Measurements from ENCODE around the gene GPBAR1. TPM values are rescaled to one million over a fixed set of nuclear protein-coding genes. Genes with fewer than 3 reads are reported as not detected.

GPBAR1 gene
- total and polyA plus RNA-seq, 9 of the 15 experiments (the other 6 are each of a cell fraction or from before 2014, with no cell fraction given) = not detected

DNA sequence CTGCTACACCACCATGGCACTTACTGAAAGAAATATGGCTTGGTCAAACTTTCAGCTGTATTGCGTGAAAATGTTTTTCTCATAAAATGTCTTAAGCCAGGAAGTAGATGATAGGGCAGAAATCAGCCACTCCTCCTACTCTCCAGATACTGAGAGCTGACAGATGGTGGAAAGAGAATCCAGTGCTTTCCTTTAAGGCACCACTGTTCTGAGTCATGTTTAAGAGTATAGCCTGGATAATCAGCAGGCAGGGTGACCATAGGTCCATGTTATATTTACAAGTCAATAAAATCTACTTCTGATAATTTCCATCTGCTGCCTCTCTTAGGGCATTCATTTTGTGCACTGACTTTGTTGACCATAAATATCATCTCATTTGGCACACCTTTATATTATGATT lies 21.9 kb upstream of the GPBAR1 start (continued):
- TF ChIP-seq PRDM10 (IDR thresholded peaks at IDR 0.05; ENCODE audit: partially characterized antibody) (no peak), GTF2A2 (tag; IDR thresholded peaks at IDR 0.05) (no peak), RAD21 (CRISPR knock-in tag; conservative IDR thresholded peaks at IDR 0.05 in 1 of 2, IDR thresholded peaks at IDR 0.05 in 1 of 2) (no peak), SRSF7 (optimal IDR thresholded peaks at IDR 0.05; ENCODE audit: low read depth, low read length) (no peak), SREBF1 (IDR thresholded peaks at IDR 0.05; ENCODE audit: borderline replicate concordance, low read depth, low read length) (no peak), ZBTB43 (CRISPR knock-in tag; IDR thresholded peaks at IDR 0.05) (no peak), MIER1 (IDR thresholded peaks at IDR 0.05; ENCODE audit: low read depth) (no peak), FOXJ3 (CRISPR knock-in tag; IDR thresholded peaks at IDR 0.05) (no peak)
- TF ChIP-seq, protein P1, sequence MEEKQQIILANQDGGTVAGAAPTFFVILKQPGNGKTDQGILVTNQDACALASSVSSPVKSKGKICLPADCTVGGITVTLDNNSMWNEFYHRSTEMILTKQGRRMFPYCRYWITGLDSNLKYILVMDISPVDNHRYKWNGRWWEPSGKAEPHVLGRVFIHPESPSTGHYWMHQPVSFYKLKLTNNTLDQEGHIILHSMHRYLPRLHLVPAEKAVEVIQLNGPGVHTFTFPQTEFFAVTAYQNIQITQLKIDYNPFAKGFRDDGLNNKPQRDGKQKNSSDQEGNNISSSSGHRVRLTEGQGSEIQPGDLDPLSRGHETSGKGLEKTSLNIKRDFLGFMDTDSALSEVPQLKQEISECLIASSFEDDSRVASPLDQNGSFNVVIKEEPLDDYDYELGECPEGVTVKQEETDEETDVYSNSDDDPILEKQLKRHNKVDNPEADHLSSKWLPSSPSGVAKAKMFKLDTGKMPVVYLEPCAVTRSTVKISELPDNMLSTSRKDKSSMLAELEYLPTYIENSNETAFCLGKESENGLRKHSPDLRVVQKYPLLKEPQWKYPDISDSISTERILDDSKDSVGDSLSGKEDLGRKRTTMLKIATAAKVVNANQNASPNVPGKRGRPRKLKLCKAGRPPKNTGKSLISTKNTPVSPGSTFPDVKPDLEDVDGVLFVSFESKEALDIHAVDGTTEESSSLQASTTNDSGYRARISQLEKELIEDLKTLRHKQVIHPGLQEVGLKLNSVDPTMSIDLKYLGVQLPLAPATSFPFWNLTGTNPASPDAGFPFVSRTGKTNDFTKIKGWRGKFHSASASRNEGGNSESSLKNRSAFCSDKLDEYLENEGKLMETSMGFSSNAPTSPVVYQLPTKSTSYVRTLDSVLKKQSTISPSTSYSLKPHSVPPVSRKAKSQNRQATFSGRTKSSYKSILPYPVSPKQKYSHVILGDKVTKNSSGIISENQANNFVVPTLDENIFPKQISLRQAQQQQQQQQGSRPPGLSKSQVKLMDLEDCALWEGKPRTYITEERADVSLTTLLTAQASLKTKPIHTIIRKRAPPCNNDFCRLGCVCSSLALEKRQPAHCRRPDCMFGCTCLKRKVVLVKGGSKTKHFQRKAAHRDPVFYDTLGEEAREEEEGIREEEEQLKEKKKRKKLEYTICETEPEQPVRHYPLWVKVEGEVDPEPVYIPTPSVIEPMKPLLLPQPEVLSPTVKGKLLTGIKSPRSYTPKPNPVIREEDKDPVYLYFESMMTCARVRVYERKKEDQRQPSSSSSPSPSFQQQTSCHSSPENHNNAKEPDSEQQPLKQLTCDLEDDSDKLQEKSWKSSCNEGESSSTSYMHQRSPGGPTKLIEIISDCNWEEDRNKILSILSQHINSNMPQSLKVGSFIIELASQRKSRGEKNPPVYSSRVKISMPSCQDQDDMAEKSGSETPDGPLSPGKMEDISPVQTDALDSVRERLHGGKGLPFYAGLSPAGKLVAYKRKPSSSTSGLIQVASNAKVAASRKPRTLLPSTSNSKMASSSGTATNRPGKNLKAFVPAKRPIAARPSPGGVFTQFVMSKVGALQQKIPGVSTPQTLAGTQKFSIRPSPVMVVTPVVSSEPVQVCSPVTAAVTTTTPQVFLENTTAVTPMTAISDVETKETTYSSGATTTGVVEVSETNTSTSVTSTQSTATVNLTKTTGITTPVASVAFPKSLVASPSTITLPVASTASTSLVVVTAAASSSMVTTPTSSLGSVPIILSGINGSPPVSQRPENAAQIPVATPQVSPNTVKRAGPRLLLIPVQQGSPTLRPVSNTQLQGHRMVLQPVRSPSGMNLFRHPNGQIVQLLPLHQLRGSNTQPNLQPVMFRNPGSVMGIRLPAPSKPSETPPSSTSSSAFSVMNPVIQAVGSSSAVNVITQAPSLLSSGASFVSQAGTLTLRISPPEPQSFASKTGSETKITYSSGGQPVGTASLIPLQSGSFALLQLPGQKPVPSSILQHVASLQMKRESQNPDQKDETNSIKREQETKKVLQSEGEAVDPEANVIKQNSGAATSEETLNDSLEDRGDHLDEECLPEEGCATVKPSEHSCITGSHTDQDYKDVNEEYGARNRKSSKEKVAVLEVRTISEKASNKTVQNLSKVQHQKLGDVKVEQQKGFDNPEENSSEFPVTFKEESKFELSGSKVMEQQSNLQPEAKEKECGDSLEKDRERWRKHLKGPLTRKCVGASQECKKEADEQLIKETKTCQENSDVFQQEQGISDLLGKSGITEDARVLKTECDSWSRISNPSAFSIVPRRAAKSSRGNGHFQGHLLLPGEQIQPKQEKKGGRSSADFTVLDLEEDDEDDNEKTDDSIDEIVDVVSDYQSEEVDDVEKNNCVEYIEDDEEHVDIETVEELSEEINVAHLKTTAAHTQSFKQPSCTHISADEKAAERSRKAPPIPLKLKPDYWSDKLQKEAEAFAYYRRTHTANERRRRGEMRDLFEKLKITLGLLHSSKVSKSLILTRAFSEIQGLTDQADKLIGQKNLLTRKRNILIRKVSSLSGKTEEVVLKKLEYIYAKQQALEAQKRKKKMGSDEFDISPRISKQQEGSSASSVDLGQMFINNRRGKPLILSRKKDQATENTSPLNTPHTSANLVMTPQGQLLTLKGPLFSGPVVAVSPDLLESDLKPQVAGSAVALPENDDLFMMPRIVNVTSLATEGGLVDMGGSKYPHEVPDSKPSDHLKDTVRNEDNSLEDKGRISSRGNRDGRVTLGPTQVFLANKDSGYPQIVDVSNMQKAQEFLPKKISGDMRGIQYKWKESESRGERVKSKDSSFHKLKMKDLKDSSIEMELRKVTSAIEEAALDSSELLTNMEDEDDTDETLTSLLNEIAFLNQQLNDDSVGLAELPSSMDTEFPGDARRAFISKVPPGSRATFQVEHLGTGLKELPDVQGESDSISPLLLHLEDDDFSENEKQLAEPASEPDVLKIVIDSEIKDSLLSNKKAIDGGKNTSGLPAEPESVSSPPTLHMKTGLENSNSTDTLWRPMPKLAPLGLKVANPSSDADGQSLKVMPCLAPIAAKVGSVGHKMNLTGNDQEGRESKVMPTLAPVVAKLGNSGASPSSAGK (IDR thresholded peaks at IDR 0.05) = no peak

Data from K562 (cell line).